GM12865 (cell line): Measurements from ENCODE around the gene RREB1.
A peak's percentile ranks its signal among the peaks of the same experiment; 100 is the strongest.
"Not testable (repeated sequence)": the region's sequence is repeated elsewhere in the genome, so short reads cannot be mapped to it uniquely, and the experiment has no call there.

Source experiments
- DNase-seq: peaks from one replicate; pipeline ENCODE4 v3.0.0; 2010; ENCODE audit warnings: low read depth
- H3K4me3 ChIP-seq: 2 replicates; pipeline ENCODE4 v1.5.1; 2011; ENCODE audit warnings: mild to moderate bottlenecking, low read depth, low read length, control low read depth
- TF ChIP-seq, protein P1 (sequence below): IDR thresholded peaks from 2 replicates; pipeline ENCODE4 v1.5.1; 2011; ENCODE audit warnings: low read length, control low read depth, low read depth, inconsistent platforms; ENCODE audit not compliant: insufficient read depth; ENCODE audit errors: missing control alignments

RREB1 gene

DNA sequence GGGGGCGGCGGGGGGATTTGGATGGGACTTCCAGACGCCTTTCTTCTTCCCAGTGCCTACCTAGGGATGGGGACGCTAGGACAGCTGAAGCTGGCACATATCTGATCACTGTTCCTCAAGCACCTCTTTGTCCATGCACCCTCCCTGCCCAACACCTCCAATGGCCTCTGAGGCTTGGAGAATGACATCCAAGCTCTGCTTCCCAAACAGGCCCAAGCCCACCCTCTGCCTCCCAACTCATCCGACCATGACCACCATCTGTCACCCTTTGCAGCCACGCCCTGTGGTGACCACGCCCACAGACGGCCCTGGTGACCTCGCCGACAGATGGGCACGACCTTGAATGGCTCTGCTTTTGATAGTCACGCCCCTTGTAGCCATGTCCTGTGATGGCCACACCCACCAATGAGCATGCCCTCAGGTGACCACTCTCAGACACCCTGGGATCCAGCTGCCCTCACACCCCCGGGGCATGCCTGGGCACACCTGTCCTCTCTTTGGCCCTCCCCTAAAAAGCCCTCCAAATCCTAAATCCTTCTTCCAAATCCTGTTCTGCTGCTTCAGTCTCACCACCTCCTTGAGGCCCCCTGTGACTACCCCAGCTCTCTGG is 154.2 kb downstream of the RREB1 start:
- TF ChIP-seq, protein P1, sequence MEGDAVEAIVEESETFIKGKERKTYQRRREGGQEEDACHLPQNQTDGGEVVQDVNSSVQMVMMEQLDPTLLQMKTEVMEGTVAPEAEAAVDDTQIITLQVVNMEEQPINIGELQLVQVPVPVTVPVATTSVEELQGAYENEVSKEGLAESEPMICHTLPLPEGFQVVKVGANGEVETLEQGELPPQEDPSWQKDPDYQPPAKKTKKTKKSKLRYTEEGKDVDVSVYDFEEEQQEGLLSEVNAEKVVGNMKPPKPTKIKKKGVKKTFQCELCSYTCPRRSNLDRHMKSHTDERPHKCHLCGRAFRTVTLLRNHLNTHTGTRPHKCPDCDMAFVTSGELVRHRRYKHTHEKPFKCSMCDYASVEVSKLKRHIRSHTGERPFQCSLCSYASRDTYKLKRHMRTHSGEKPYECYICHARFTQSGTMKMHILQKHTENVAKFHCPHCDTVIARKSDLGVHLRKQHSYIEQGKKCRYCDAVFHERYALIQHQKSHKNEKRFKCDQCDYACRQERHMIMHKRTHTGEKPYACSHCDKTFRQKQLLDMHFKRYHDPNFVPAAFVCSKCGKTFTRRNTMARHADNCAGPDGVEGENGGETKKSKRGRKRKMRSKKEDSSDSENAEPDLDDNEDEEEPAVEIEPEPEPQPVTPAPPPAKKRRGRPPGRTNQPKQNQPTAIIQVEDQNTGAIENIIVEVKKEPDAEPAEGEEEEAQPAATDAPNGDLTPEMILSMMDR = no peak
- peak; percentile 39 for DNase-seq
- peak overlapping the region; percentile 59 for H3K4me3 ChIP-seq

DNA sequence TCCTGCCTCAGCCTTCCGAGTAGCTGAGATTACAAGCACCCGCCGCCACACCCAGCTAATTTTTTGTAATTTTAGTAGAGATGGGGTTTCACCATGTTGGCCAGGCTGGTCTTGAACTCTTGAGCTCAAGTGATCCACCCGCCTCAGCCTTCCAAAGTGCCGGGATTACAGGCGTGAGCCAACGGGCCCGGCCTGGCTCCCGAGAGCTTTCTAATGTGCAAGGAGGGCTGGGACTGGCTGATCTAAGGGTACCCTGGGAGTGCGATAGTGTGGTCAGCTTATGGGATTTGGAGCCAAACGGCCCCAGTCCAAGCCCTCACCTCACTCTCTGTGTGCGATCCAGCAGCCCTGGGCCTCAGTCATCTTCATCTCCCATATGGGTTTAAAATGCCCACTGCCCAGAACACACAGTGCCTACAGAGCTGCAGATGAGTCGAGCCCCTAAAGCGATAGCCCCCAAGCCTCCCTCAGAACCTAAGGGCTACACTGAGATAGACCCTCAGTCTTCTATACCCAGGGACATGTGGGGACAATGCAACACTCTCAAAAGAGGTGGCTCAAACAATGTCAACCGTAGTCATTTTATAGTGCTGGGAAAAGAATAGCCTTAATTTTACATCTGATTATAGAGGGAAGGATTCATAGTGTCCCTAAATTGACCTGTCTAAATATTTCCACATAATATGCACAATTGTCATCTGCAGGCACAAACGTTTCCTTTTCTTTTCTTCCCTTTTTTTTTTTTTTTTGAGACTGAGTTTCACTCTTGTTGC is 155.2 kb downstream of the RREB1 start:
- H3K4me3 ChIP-seq = no peak overlapping the region
- DNase-seq = no peak
- TF ChIP-seq, protein P1 = no peak

DNA sequence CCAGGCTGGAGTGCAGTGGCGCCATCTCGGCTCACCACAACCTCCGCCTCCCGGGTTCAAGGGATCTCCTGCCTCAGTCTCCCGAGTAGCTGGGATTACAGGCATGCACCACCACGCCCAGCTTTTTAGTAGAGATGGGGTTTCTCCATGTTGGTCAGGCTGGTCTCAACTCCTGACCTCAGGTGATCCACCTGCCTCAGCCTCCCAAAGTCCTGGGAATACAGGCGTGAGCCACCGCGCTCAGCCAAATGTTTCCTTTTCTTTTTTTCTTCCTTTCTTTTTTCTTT is 155.7 kb downstream of the RREB1 start:
- DNase-seq = not testable (repeated sequence)

DNA sequence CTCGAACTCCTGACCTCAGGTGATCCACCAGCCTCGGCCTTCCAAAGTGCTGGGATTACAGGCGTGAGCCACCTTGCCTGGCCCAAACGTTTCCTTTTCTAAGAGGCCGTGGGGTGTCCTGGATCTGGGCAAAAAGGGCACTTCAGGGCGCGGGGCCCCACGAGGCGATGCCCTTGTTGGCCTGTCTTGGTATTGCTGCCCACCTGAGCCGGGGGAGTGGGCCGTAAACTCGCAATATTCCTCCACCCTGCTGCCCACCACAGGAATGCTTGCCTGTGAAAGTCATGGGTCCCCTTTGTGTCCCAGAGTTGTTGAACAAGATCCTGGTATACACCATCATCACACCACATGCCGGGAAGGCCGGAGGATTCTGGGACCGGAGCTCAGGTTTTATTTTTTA is 156.3 kb downstream of the RREB1 start:
- DNase-seq = no peak
- H3K4me3 ChIP-seq = no peak overlapping the region
- TF ChIP-seq, protein P1 = no peak

More for the DNA sequence above, 155.7 kb downstream of the RREB1 start:
- H3K4me3 ChIP-seq = not testable (repeated sequence)

DNA sequence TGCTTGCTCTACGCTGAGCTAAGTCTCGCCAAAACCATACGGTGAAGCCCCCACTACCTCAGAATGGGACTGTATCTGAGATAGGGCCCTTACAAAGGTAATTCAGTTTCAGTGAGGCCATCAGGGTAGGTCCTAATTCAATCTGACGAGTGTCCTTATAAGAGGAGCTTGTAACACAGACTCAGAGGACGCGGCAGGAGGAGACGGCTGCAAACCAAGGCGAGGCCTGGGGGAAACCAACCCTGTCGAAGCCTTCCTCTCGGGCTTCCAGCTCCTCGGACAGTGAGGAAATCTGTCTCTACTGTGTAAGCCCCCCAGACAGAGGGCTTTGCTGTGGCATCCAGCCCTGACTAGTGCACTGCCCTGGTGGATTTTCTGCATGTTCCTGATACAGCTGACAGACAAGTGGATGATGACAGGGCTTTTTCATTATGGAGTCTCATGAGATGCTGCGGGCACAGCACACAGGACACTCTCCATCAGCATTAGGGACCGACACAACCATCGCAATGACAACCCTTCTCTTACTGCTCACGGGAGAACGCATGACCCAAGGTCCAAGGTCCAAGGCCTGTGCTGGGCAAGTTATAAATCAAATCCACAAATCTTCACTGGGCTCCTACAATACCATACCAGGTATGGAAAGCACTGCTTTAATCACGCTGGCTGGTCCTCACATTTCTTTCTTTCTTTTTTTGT is 157.1 kb downstream of the RREB1 start:
- no peak for DNase-seq
- TF ChIP-seq, protein P1 = no peak
- H3K4me3 ChIP-seq = no peak overlapping the region

DNA sequence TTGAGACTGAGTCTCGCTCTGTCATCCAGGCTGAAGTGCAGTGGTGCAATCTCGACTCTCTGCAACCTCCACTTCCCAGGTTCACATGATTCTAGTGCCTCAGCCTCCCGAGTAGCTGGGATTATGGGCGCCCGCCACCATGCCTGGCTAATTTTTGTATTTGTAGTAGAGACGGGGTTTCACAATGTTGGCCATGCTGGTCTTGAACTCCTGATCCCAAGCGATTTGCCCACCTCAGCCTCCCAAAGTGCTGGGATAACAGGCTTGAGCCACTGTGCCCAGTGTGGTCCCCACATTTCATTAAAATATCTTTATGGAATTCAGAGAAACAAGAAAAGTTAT is 157.6 kb downstream of the RREB1 start:
- not testable (repeated sequence) for DNase-seq, H3K4me3 ChIP-seq

DNA sequence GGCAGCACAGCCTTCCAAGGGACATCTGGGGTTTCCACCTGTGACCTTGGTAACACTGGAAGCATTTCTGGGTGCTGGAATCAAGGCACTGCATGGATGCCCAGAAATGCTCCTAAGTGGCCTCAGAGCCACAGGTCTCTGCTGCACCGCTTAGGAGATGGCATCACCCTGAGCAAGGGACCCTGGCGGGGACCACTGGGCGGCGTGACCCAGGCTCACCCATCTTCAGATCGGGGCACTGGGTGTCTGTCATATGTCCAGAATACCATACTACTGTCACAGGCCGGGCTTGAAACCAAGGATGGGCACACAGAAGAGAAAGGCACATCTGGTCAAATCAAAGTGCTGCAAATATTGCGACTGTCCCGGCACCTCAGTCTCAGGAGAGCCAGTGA is 159.3 kb downstream of the RREB1 start:
- TF ChIP-seq, protein P1 = no peak
- H3K4me3 ChIP-seq = no peak overlapping the region
- no peak for DNase-seq
